GM12878 (cell line): ENCODE measurements around the gene CRIM1. TPM values are rescaled to one million over a fixed set of nuclear protein-coding genes. Genes with fewer than 3 reads are reported as not detected.

Source experiments
- ATAC-seq: fragments of 200-7000 bp; cut with Tn5 transposase; 3 replicates; pipeline ENCODE4 v1.9.1; 2020; ENCODE audit warnings: mild to moderate bottlenecking, moderate library complexity
- BruUV-seq: library from RNA; stranded (reverse); fragments of 400-500 nt; replicated peaks from 2 replicates; lab custom pipeline; 2021; lab: Mats Ljungman, UMichigan
- CTCF ChIA-PET: fragments of 300-600 bp; sonication (Branson Sonifier 250); formaldehyde crosslinking; extraction: SDS; loops from one replicate; lab custom pipeline; 2021; ENCODE audit warnings: inconsistent platforms; lab: Yijun Ruan, JAX
- POLR2A ChIA-PET: fragments of 350-600 bp; formaldehyde crosslinking; extraction: SDS; loops from one replicate; lab custom pipeline; 2021; ENCODE audit warnings: inconsistent platforms; lab: Charles Lee
- RAD21 ChIA-PET: fragments of 300-600 bp; sonication (Branson Sonifier 250); formaldehyde crosslinking; loops from one replicate; lab custom pipeline; 2023; ENCODE audit warnings: antibody characterized with exemption; ENCODE audit not compliant: unreplicated experiment; lab: Charles Lee
- SMC1A ChIA-PET: fragments of 300-600 bp; sonication (Branson Sonifier 250); formaldehyde crosslinking; loops from one replicate; lab custom pipeline; 2023; ENCODE audit not compliant: unreplicated experiment, uncharacterized antibody; lab: Charles Lee
- DNase-seq: peaks from one replicate; pipeline ENCODE4 v3.0.0-alpha.2; 2011; ENCODE audit warnings: low read depth, low spot score
- FAIRE-seq: peaks from 3 replicates; lab custom pipeline; 2011; peaks lifted over from hg19 to GRCh38; lab: Jason Lieb, UNC
- H2AFZ ChIP-seq: 2 replicates; pipeline ENCODE4 v1.6.0; 2011; ENCODE audit warnings: low read depth, low read length, control low read depth; ENCODE audit not compliant: control insufficient read depth
- H3K27ac ChIP-seq: 2 replicates; pipeline ENCODE4 v1.5.1; 2011; ENCODE audit warnings: control low read depth; ENCODE audit not compliant: control insufficient read depth, insufficient read depth
- H3K27me3 ChIP-seq, 2 experiments: replicated peaks in 1 of 2; 2 replicates each; pipeline versions ENCODE4 v1.6.0 to v1.6.1; 2011; ENCODE audit warnings: low read length in 1 of 2; ENCODE audit not compliant: control insufficient read depth in 2 of 2, insufficient read depth in 2 of 2
- H3K36me3 ChIP-seq, 2 experiments: 2 replicates each; pipeline ENCODE4 v1.5.1; 2011; ENCODE audit warnings: low read length in 1 of 2; ENCODE audit not compliant: control insufficient read depth in 2 of 2, insufficient read depth in 2 of 2
- H3K4me1 ChIP-seq: 2 replicates; pipeline ENCODE4 v1.6.1; 2011; ENCODE audit warnings: mild to moderate bottlenecking, low read length, moderate library complexity, mixed read lengths; ENCODE audit not compliant: control insufficient read depth, insufficient read depth
- H3K4me2 ChIP-seq: 2 replicates; pipeline ENCODE4 v1.6.0; 2011; ENCODE audit warnings: control low read depth; ENCODE audit not compliant: control insufficient read depth, insufficient read depth
- H3K4me3 ChIP-seq: fragments of 200-600 bp; sonication (generic); 2 replicates; pipeline ENCODE4 v1.5.1; 2016
- H3K79me2 ChIP-seq: 2 replicates; pipeline ENCODE4 v1.6.0; 2011; ENCODE audit warnings: low read length; ENCODE audit not compliant: control insufficient read depth, insufficient read depth
- H3K9ac ChIP-seq: 2 replicates; pipeline ENCODE4 v1.8.0; 2011; ENCODE audit warnings: low read length, control low read depth, mixed read lengths; ENCODE audit not compliant: control insufficient read depth, insufficient read depth
- H3K9me3 ChIP-seq: replicated peaks from 3 replicates; pipeline ENCODE4 v1.5.1; 2011; ENCODE audit warnings: mild to moderate bottlenecking, low read length; ENCODE audit not compliant: control insufficient read depth, insufficient read depth
- H4K20me1 ChIP-seq: 2 replicates; pipeline ENCODE4 v1.6.0; 2011; ENCODE audit not compliant: control insufficient read depth, insufficient read depth
- CBX3 ChIP-seq: fragments of 200-600 bp; sonication (generic); IDR thresholded peaks from 2 replicates; pipeline ENCODE4 v1.6.1; 2016; ENCODE audit warnings: low read depth, borderline replicate concordance
- ESRRA ChIP-seq: IDR thresholded peaks from 2 replicates; pipeline ENCODE4 v1.6.1; 2012; ENCODE audit warnings: mild to moderate bottlenecking, low read length, improper control_type of control experiment
- FOXK2 ChIP-seq: fragments of 450-650 bp; IDR thresholded peaks from 2 replicates; pipeline ENCODE4 v1.6.1; 2017; ENCODE audit warnings: mild to moderate bottlenecking, moderate library complexity
- HDAC2 ChIP-seq: fragments of 200-600 bp; sonication (generic); IDR thresholded peaks from 2 replicates; pipeline ENCODE4 v1.6.1; 2017
- PAX5 ChIP-seq: IDR thresholded peaks from 2 replicates; pipeline ENCODE4 v1.6.1; 2011; ENCODE audit warnings: low read depth, low read length, borderline replicate concordance
- SP1 ChIP-seq: IDR thresholded peaks from one replicate; pipeline ENCODE4 v1.6.1; 2011; ENCODE audit warnings: low read depth, low read length
- ZNF24 ChIP-seq: fragments of 450-650 bp; IDR thresholded peaks from 2 replicates; pipeline ENCODE4 v1.6.1; 2017; ENCODE audit warnings: antibody characterized with exemption, mild to moderate bottlenecking
- ZSCAN29 ChIP-seq: fragments of 450-650 bp; IDR thresholded peaks from 2 replicates; pipeline ENCODE4 v1.6.1; 2017; ENCODE audit warnings: mild to moderate bottlenecking, moderate library complexity
- WGBS: methylation state at CpG from one replicate; pipeline ENCODE4 v1.1.6; 2016; ENCODE audit warnings: low lambda C conversion rate; ENCODE audit not compliant: insufficient replicate concordance, insufficient coverage; ENCODE audit errors: missing lambda C conversion rate; 5-methylcytosine and 5-hydroxymethylcytosine counted together
- in situ Hi-C: fragments of 300-500 bp; cut with MboI; formaldehyde crosslinking; loops from 9 replicates; pipeline ENCODE4 v1.14.3; 2018; ENCODE audit warnings: mixed read lengths
- intact Hi-C: fragments of 100-400 bp; cut with micrococcal nuclease; formaldehyde crosslinking; loops from one replicate; pipeline ENCODE4 v1.14.2; 2022; ENCODE audit not compliant: unreplicated experiment
- polyA plus RNA-seq, 11 experiments: library from polyadenylated mRNA; depleted of rRNA in 4 of 11; unstranded in 6 of 11; stranded (reverse) in 5 of 11; fragments of >200 nt; fragmentation: Nextera tagmentation in 4 of 11; fragmentation: Illumina TruSeq in 1 of 11; extraction: Ambion mirVana in 4 of 11; extraction: Trizol in 1 of 11; gene quantifications; 1 replicate in 1 of 11; 2 replicates in 10 of 11; pipeline versions ENCODE4 v1.2.1 to v1.2.3, GENCODE V29; 2011 to 2016; ENCODE audit warnings: inconsistent platforms in 2 of 11, missing spikeins in 2 of 11, low read depth in 1 of 11
- total RNA-seq, 4 experiments: library from RNA; depleted of rRNA in 3 of 4; stranded (reverse); fragments of >200 nt in 3 of 4; fragmentation: Illumina TruSeq in 1 of 4; extraction: Trizol in 1 of 4; gene quantifications; 2 replicates each; pipeline versions ENCODE4 v1.2.1 to v1.2.3, GENCODE V29; 2013 to 2021
- TF ChIP-seq, protein P1 (sequence below): IDR thresholded peaks from 2 replicates; pipeline ENCODE4 v1.6.1; 2012; ENCODE audit warnings: low read depth, low read length, improper control_type of control experiment
- TF ChIP-seq, protein P2 (sequence below): IDR thresholded peaks from 2 replicates; pipeline ENCODE4 v1.6.1; 2011; ENCODE audit warnings: low read depth, low read length, improper control_type of control experiment, borderline replicate concordance
- TF ChIP-seq, protein P3 (sequence below): fragments of 450-650 bp; formaldehyde crosslinking; IDR thresholded peaks from 2 replicates; pipeline ENCODE4 v1.4.0; 2022; ENCODE audit warnings: mild to moderate bottlenecking, moderate library complexity
- TF ChIP-seq, protein P4 (sequence below), 3 experiments: IDR thresholded peaks in 2 of 3; conservative IDR thresholded peaks in 1 of 3; 2 replicates each; pipeline ENCODE4 v1.5.1; 2011; ENCODE audit warnings: low read depth in 3 of 3, low read length in 3 of 3, mild to moderate bottlenecking in 3 of 3, control low read depth in 2 of 3, moderate library complexity in 2 of 3, inconsistent platforms in 1 of 3, mixed read lengths in 1 of 3; ENCODE audit not compliant: control insufficient read depth in 2 of 3, insufficient read depth in 1 of 3; ENCODE audit errors: extremely low read depth in 1 of 3
- TF ChIP-seq, protein P5 (sequence below): fragments of 450-650 bp; IDR thresholded peaks from 2 replicates; pipeline ENCODE4 v1.6.1; 2014; ENCODE audit warnings: mild to moderate bottlenecking
- TF ChIP-seq, protein P6 (sequence below): IDR thresholded peaks from 2 replicates; pipeline ENCODE4 v1.6.1; 2011; ENCODE audit warnings: borderline replicate concordance, low read depth, mild to moderate bottlenecking, moderate library complexity, low read length; ENCODE audit not compliant: insufficient read depth, poor library complexity, severe bottlenecking

Gene CRIM1
- total and polyA plus RNA-seq, 10 of the 15 experiments (the other 5 are each of a cell fraction or from before 2014, with no cell fraction given) = 0.42 to 7.4 (median 3.1) TPM

DNA sequence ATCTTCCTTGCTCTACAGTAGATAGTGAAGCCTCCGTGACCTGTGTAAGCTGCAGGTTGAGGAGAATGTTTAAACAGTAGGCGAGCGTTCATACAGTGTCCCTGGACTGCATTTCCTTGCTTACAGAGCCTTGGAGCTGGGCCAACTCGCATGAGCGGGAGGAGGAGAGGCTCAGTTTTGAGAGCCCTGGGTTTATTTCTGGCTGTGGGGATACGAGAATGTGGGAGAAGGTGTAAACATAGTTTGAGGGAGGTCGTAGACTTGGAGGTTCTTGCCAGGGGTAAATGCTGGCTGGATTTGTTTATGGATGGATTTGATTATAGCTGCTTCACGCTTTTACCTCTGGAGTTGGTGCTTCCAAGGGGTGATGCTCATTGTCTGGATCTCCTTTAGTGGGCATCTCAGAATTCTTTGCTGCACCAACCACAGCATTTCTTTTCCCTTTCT is 20.8 kb downstream of the CRIM1 start:
- H4K20me1 ChIP-seq = no peaks in the 10 kb centered on the region
- no TSS peak for BruUV-seq
- H3K36me3 ChIP-seq = no peaks in the 10 kb centered on the region
- 20% methylated on average over 8 of the region's 8 CpGs for WGBS
- SMC1A ChIA-PET = no interaction called here
- no peaks in the 10 kb centered on the region for H3K79me2 ChIP-seq
- RAD21 ChIA-PET = no interaction called here
- H3K4me3 ChIP-seq = no peak overlapping the region
- no peak for DNase-seq
- FAIRE-seq = no peak
- no peaks in the 10 kb centered on the region; a peak in 1 of 4 replicates for H3K27me3 ChIP-seq
- POLR2A ChIA-PET = no interaction called here
- in situ Hi-C loops (no loop called here), intact Hi-C loops (no loop called here)
- H3K27ac ChIP-seq = no peak overlapping the region
- no peak overlapping the region for H3K9ac ChIP-seq
- CTCF ChIA-PET = interaction anchor here (0.9 to 1.5 kb wide), 4 partner anchors 13 to 289 kb away, joined by 3 to 4 read pairs (median 3); no protein-coding TSS in a partner anchor
- no peak for ATAC-seq
- no peak overlapping the region for H3K4me2 ChIP-seq
- no peaks in the 10 kb centered on the region for H3K9me3 ChIP-seq
- H3K4me1 ChIP-seq = no peaks in the 10 kb centered on the region
- no peak overlapping the region for H2AFZ ChIP-seq
- no peak for TF ChIP-seq SP1
- TF ChIP-seq, protein P1, sequence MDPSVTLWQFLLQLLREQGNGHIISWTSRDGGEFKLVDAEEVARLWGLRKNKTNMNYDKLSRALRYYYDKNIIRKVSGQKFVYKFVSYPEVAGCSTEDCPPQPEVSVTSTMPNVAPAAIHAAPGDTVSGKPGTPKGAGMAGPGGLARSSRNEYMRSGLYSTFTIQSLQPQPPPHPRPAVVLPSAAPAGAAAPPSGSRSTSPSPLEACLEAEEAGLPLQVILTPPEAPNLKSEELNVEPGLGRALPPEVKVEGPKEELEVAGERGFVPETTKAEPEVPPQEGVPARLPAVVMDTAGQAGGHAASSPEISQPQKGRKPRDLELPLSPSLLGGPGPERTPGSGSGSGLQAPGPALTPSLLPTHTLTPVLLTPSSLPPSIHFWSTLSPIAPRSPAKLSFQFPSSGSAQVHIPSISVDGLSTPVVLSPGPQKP = no peak
- TF ChIP-seq ESRRA = no peak
- no peak for TF ChIP-seq ZNF24
- TF ChIP-seq, protein P2, sequence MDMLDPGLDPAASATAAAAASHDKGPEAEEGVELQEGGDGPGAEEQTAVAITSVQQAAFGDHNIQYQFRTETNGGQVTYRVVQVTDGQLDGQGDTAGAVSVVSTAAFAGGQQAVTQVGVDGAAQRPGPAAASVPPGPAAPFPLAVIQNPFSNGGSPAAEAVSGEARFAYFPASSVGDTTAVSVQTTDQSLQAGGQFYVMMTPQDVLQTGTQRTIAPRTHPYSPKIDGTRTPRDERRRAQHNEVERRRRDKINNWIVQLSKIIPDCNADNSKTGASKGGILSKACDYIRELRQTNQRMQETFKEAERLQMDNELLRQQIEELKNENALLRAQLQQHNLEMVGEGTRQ = no peak
- TF ChIP-seq HDAC2 = no peak
- TF ChIP-seq FOXK2 = no peak
- TF ChIP-seq, protein P3, sequence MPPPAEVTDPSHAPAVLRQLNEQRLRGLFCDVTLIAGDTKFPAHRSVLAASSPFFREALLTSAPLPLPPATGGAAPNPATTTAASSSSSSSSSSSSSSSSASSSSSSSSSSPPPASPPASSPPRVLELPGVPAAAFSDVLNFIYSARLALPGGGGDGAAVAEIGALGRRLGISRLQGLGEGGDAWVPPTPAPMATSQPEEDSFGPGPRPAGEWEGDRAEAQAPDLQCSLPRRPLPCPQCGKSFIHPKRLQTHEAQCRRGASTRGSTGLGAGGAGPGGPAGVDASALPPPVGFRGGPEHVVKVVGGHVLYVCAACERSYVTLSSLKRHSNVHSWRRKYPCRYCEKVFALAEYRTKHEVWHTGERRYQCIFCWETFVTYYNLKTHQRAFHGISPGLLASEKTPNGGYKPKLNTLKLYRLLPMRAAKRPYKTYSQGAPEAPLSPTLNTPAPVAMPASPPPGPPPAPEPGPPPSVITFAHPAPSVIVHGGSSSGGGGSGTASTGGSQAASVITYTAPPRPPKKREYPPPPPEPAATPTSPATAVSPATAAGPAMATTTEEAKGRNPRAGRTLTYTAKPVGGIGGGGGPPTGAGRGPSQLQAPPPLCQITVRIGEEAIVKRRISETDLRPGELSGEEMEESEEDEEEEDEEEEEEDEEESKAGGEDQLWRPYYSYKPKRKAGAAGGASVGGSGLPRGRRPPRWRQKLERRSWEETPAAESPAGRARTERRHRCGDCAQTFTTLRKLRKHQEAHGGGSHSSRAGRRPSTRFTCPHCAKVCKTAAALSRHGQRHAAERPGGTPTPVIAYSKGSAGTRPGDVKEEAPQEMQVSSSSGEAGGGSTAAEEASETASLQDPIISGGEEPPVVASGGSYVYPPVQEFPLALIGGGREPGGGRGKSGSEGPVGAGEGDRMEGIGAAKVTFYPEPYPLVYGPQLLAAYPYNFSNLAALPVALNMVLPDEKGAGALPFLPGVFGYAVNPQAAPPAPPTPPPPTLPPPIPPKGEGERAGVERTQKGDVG (CRISPR knock-in tag) = no peak
- no peak for TF ChIP-seq CBX3
- no peak for TF ChIP-seq PAX5
- no peak for TF ChIP-seq ZSCAN29
- TF ChIP-seq, protein P4, sequence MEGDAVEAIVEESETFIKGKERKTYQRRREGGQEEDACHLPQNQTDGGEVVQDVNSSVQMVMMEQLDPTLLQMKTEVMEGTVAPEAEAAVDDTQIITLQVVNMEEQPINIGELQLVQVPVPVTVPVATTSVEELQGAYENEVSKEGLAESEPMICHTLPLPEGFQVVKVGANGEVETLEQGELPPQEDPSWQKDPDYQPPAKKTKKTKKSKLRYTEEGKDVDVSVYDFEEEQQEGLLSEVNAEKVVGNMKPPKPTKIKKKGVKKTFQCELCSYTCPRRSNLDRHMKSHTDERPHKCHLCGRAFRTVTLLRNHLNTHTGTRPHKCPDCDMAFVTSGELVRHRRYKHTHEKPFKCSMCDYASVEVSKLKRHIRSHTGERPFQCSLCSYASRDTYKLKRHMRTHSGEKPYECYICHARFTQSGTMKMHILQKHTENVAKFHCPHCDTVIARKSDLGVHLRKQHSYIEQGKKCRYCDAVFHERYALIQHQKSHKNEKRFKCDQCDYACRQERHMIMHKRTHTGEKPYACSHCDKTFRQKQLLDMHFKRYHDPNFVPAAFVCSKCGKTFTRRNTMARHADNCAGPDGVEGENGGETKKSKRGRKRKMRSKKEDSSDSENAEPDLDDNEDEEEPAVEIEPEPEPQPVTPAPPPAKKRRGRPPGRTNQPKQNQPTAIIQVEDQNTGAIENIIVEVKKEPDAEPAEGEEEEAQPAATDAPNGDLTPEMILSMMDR (IDR thresholded peaks at IDR 0.05 in 2 of 3, conservative IDR thresholded peaks at IDR 0.05 in 1 of 3; ENCODE audit: control insufficient read depth in 2 of 3, extremely low read depth in 1 of 3, insufficient read depth in 1 of 3, low read depth in 3 of 3, low read length in 3 of 3) = no peak
- TF ChIP-seq, protein P5, sequence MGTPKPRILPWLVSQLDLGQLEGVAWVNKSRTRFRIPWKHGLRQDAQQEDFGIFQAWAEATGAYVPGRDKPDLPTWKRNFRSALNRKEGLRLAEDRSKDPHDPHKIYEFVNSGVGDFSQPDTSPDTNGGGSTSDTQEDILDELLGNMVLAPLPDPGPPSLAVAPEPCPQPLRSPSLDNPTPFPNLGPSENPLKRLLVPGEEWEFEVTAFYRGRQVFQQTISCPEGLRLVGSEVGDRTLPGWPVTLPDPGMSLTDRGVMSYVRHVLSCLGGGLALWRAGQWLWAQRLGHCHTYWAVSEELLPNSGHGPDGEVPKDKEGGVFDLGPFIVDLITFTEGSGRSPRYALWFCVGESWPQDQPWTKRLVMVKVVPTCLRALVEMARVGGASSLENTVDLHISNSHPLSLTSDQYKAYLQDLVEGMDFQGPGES = no peak
- TF ChIP-seq, protein P6, sequence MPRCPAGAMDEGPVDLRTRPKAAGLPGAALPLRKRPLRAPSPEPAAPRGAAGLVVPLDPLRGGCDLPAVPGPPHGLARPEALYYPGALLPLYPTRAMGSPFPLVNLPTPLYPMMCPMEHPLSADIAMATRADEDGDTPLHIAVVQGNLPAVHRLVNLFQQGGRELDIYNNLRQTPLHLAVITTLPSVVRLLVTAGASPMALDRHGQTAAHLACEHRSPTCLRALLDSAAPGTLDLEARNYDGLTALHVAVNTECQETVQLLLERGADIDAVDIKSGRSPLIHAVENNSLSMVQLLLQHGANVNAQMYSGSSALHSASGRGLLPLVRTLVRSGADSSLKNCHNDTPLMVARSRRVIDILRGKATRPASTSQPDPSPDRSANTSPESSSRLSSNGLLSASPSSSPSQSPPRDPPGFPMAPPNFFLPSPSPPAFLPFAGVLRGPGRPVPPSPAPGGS = no peak
